Stromal cell of bone marrow (primary cell): ENCODE measurements around the gene ITPR1.

Source experiments
- DNase-seq: peaks from one replicate; pipeline ENCODE4 v3.0.0-alpha.2; 2012; ENCODE audit warnings: low read depth

Gene ITPR1

DNA sequence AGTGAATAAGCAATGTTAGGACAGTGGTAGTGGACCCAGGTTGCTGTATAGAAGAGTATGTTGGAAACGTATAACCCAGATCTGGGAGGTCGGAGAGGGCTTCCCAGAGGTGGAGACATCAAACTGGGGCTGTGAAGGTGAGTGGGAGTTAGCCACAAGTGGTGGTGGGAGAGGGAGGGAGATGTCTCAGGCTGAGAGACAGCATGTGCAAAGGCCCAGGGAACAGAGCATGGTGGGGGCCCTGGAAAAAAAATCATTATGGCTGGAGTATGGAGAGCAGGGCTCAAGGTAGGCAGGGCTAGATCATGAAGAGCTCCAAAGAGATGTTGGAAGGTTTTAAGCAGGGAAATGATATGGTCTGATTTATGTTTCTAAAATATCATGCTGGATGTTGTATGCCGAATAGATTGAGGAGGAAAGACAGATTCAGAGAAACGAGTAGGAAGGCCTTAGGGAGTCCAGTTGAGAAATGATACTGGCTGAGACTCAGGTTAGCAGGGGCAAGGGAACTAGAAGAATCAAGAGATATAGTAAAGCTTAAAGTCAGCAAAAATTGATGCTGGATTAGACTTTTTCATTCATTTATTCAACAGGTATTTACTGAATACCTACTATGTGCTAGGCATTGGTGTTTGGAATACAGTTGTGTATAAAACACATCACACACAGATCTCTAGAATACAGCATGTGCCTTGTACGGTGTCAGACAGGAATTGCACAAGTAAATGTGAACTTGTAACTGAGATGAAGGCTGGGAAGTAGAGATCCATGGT, 17.0 kb downstream of the ITPR1 start:
- DNase-seq, result no peak

- no peak for DNase-seq
Observed at GRCh38 chr3:4511491-4512262, 18.5 kb downstream of the ITPR1 start.

DNA sequence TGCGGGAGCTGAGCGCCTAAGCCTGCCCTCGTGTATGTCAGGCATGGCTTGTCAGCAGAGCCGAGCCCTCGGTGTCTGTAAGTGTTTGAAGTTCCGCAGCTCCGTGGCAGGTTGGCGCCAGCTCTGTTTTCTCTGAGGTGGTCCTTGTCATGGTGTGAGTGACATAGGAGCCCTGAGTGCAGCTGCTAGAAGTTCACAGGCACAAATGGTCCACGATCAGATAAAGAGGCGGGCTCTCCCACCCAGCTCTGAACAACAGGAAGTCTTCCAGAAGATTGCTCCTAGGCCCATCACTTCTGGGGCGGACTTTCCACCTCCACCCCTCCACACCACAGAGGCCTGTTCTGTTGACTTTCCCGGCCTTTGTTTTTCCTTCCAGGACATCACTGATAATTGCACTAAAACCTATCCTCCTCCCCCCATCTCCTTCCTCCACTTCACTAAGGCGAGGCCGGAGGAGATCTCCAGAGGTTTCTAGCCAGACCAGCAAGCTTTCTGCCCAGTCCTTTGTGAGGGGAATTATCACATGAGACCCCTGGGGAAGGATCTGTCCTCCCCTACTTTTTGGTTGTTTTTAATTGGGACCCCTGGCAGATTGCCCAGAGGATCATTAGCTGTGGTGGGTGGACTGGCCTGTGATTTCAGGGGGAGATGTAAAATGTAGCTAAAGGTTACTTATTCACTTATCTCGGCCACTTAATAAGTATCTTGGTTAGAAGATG, 19.9 kb downstream of the ITPR1 start:
- DNase-seq, result no peak

DNA sequence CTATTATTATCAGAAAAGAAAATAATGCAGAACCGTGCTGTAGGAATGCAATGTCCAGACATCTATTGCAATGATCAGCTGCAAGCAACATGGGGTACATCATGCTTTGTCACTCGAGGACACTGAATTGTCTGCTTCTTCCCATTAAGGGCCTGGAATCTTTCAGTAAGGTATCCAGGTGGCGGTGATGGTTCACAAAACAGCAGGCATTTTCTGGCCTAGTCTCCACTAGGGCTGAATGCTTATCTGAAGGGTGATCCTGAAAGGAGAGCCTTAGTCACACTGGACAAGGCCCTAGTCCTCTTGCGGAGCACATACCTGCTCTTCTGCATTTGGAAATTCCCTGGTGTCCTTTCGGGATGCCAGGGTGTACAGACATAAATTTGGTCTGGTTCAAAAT, 21.2 kb downstream of the ITPR1 start:
- no peak for DNase-seq

DNA sequence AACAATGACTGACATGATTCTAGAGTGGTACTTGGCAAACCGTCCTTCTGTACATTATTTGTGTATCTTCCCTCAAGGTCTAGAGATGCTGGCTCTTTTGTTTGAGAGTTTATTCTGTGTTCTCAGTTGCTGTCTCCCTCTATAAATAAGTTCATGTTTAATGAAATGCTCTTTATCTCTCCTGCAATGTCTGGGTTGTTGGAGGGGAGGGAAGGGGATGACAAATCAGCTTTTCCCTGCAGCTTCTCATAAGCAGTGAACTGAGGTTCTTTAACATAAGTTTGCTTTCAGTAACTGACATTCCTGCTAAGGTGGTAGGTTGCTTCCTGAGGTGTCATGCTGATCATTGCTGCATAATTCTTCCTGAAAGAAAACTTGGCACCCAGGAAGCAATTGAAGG, 21.8 kb downstream of the ITPR1 start:
- no peak for DNase-seq

DNA sequence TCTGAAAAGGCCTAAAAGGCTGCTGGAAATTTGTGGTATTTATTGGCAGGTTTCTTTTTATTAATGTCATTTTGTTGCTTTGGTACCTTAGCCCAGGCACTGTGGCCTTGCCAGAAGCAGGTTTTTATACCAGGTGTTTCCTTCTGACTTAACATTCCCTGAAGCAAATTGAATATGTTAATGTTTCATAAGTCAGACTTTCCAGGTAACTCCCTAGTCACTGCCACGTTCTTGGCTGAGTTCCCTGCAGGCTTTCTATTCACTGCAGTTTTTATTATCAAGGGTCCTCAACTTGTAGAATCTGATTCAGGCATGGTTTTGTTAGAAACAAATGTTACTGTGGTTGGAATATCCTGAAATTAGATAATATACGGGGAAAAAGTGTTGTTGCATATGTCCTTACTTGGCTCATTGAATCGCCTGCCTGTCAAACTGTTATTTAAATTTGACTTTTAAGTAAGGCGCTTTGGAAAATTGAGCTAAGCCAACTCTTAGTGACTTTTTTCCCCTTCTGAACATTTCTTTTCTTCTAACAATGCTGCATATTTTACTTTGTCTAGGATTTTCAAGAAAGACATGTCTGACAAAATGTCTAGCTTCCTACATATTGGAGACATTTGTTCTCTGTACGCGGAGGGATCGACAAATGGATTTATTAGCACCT, 22.9 kb downstream of the ITPR1 start:
- no peak for DNase-seq

- no peak for DNase-seq
Observed at GRCh38 chr3:4517093-4517492, 23.9 kb downstream of the ITPR1 start.

GRCh38 chr3:4517643-4518311, 24.6 kb downstream of the ITPR1 start:
- DNase-seq, result no peak

DNA sequence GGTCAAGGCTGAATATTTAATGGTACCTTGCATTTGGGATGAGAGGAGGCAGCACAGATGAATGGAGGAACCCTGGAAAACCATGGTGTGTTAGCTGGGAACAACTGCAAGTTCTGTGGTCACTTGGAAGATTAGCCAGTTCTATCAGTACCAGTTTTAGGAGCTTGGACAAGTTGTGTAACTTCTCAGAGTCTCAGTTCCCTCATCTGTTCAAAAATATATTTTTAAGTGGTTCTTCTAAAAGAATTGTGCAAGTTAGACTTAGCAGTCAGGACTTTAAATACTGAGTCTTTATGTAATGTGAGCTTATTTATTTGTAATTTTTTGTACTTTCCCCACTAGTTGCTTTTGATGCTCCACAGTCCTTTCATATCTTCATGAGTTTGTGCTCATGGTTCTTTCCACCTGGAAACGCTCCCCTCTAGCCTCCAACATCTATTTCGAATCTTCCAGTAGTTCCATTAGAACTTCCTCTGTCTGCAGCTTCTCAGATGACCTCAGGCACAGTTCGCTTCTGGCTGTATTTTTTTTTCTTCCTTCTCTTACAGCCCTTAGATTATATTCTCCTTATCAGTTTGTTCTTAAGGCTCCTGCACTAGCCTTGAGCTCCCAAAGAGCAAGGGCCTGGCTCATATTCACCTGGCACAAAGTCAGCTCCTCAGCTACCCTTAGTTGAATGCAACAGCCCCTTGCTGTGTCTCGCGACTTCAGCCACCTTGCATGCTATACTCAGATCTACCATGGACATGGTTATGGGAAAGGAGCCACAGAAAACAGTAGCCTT, 27.1 kb downstream of the ITPR1 start:
- no peak for DNase-seq

- no peak for DNase-seq
Observed at GRCh38 chr3:4522947-4523346, 29.8 kb downstream of the ITPR1 start.

DNA sequence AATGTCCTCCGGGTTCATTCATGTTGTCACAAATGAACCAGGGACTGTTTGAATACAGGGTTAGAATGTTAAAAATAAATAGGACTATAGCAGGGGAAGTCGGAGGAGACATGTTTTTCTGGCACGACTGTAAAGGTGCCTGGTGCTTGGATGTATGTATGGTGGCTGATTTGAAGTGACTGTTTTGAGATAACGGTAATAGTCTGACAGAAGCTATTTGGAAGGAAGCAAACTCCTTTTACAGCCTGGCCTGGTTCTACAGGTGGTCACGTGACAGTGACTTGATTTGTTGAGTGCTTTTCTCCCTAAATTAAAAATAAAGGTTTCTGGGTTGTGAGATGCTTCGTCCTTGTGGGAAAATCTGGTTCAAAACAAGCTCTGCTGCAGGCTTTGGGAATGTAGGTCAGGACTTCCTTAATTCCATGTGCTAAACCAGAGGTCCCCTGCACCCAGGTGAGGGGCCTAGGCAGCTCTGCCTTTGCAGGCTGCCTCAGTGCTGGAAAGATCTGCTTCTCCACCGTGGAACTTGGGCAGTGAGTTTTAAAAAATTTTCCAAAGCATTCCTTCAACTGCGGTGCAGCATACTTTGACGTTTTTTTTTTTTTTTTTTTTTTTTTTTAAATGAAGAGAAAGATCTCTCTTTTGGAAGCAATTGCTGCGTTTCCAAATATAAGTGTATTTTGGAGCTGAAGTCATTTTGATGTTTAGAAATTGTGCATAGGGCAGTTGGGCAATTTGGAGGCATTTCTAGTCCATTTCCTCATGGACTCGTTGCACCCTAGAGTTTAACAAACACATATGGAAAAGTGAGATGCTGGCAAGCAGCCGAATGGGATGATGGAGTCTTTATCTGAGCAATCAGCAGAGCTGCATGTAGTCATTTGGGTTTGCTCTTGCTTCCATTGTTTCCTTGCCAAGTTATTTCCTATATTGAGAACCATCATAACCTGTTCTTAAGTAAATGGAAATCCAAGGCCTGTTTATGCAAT, 30.9 kb downstream of the ITPR1 start:
- DNase-seq, result no peak

- no peak for DNase-seq
Observed at GRCh38 chr3:4525560-4526223, 32.5 kb downstream of the ITPR1 start.

- DNase-seq, result no peak
Observed at GRCh38 chr3:4528320-4528719, 35.2 kb downstream of the ITPR1 start.

DNA sequence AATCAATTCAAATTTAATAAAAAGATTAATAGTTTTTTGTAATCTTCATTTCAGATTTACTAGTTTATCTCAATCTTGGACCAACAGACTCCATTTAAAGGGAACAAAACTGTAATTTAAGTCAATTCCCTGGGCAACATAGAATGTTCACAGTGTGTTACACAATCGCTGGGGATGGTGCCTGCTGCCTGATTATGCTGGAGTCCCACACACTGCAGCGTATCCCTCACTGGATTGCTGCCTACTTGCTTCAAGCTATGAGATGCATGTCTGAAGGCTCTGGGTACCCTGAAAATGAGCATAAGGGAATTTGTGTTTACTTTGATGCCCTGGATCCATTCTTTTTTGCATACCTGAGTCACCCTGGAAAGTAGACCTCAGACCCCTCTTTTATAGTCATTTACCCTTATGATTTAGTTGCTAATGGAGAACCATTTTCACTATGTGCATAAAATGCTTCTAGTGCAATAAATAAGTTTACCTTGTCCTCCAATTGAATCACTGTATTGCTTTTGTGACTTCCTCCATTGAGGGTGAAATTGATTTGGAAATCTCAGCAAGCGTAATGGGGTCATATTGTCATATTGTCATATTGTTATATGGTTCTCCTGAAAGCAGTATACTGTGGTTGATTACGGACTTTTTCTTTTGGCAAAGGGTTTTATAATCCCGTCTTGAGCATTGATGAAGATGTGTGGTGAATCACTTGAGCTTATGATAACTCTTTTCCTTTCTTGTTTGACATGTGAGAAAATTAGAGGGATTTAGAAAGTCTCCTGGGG, 35.9 kb downstream of the ITPR1 start:
- no peak for DNase-seq

- no peak for DNase-seq
Observed at GRCh38 chr3:4529876-4530588, 36.9 kb downstream of the ITPR1 start.

GRCh38 chr3:4531478-4532025, 38.4 kb downstream of the ITPR1 start:
- no peak for DNase-seq

DNA sequence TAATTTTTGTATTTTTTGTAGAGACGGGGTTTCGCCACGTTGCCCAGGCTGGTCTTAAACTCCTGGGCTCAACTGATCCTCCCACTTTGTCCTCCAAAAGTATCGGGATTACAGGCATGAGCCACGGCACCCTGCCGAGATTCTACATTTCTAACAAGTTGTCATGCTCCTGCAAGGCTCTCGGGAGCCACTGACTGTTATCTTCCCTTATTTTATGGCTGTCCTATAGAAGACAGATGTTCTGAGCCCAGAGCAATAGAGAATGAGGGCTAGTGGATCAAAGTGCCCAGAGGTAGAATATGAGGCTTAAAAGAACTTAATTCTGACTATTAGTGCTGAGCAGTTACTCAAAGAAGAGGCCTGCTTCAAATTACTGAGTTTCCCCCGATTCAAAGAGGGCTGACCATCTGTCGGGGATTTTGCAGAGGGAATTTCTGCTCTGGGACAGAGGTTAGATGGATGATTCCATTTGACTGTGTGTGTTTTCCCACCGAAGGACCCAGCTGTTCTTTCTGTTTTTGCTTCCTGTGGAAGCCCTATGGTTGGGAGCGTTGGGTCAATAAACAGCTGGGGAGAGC, 39.5 kb downstream of the ITPR1 start:
- no peak for DNase-seq
